Suppressor macrophage treated with lipopolysaccharide for 4 hours (primary cell): ENCODE data around the gene PMEPA1.
A peak's percentile ranks its signal among the peaks of the same experiment; 100 is the strongest.

Experiments used
- DNase-seq: peaks from one replicate; pipeline ENCODE4 v3.0.0-alpha.2; 2020

The PMEPA1 gene

DNA sequence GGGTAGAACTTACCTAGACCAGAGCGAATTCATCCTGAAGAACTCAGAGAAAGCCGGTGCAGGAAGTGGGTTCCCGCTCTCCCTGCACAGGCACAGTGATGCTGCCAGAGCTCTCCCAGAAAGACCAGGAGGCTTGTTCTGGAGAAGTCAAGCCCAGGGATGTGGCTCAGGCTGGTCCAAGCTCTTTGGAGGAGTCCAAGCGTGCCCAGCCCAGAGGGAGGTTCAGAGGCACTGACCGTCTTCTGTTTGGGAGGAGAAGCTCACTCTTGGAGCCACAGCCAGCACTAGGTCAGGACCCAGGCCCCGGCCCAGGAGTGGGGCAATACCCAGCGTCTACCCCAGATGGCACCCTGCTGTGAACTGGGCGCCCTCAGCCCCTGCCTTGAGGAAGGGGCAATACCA is 1.5 kb upstream of the PMEPA1 start:
- no peak for DNase-seq

DNA sequence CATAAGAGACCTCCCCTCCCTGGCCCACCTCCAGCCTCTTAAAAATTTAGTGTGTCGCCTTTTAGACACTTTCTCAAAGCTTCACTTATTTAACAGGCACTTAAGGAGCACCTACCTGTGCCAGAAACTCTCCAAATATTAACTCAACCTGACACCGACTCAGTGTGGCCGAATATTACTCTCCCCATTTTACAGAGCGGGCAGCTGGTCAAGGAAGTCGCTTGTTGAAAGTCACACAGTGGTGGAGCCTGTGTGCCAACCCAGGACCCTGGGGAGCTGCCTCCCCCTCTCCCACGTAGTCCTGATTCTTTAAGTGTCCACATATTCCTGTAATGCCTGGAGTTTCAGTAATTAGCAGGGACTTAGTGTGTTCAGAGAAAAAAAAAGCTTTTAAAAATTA is 1.0 kb upstream of the PMEPA1 start:
- DNase-seq, result no peak

DNA sequence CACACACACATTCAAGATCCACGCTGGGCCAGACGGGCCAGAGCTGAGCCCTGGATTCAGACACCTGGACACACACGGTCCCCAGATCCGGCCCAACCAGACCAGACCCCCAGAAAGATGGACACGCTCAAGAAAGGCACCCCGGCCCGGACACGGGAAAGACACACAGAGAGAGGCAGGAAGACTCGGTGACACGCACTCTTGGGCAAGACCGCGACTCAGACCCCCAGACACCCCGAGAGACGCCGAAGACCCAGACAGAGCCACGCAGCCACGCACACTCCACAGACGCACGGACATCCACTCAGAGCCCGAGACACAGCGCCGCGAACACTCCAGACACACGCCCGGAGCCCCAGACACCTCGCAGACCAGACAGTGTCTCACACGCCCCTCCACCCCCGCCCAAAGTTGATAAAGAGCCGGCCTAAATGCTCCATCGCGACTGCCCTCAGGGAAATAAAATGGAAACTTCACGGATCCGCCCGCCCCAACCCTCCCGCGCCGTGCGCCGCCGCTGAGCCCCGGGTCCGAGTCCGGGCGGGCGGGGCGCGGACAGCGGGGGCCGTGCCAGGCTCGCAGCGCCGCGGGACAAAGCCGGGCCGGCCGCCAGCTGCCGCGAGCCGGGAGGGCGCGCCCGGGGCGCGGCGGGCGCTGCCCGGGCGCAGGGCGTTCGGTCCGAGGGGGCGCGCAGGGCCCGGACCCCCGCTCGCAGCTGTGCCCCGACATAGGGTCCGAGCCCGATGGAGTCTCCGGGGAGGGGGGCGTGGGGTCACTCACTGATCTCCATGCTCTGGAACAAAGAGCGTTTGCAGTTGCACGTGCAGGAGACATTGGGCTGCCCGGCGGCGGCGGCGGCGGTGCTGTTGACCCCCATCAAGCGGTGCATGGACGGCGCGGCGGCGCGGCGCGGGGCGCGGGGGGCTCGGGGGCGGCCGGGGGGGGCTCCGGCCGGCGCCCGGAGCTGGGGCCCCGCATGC is 831 bp downstream of the PMEPA1 start:
- peak; percentile 15 for DNase-seq

DNA sequence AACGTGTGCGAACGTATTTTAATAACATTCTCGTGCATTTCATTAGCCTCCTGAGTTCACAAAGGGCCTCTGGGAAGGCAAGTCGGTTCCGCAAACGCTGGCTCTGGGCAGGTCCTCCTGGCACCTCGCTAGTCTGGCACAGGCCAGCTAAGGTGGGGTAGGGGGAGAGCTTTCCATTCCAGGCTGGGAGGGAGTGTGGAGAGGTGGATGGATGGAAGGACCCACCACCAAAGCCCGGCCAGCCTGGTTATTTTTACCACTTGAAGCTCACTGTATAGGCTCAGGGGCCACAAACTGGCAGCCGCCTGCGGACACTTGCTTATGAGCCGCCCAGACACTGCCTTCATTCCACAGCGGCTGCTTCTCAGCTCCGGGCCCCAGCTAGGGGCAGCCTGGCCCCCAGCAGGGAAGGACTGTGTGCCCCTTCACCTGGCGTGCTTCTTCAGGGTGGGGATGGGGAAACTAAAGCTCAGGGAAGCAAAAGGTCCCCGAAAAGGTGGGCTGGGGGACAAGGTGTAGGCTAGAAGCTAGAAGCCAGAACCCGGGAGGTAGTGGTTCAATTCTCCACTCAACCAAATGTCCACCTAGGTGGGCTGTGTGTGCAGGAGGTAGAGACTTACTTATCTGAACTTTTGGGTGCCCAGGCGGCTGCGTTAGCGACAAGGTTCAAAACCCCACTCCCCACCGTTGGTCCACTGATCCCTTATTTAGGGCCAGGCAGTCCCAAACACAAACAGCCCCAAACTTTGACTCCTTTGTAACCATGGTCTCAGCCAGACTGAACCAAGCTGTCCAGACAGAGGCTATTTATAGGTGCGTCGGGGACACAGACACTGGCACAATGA is 1.7 kb downstream of the PMEPA1 start:
- no peak for DNase-seq

DNA sequence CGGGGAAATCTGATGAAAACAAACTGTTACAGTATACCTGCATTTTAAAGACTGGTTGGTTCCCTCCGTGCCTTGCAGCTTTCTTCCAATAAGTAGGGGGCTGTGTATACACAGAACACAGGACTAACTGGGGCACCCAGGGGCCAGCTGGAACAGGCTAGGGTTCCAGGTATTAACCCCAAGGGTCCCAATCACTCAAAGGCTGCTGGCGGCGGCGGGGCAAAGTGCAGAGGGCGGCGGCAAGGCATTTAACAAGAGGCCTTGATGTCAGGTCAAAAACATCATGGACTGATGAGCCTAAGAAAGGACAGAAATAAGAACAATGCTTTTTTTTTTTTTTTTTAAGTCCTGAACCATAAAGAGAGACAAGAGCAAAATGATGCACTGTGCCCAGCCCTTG is 2.5 kb downstream of the PMEPA1 start:
- no peak for DNase-seq

DNA sequence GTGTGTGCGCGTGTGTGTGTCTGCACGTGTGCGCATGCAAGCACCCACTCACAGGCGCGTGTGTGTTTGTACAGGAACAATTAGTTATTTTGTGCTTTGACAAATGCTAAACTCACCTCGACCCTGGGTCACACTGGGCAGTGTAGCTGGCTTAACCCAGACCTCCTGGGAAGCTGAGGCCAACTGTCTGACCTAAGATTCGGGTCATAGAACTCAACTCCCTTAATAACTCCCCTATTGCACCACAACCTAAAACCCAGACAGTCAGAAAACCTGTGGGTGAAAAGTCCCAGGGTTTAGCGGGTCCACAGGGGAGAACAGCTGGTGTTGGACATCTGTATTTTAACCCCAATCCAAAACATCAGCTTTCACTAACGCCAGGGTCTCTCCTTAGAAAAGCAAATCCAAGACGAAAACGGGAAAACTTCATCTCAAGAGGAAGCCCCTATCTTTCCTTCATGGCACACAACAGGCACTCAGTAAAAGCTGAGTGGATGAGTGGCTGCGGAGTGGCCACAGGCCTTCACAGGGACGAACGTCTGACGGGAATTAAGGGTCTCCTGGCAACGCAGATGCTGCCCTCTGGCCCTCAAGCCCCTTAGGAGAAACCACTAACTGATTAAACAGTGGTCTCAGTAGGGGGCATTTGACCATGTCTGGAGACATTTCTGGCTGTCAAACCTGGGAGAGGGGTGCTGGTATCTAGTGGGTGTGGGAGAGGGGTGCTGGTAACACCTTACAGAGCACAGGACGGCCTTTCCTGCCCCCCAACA is 4.5 kb downstream of the PMEPA1 start:
- no peak for DNase-seq

DNA sequence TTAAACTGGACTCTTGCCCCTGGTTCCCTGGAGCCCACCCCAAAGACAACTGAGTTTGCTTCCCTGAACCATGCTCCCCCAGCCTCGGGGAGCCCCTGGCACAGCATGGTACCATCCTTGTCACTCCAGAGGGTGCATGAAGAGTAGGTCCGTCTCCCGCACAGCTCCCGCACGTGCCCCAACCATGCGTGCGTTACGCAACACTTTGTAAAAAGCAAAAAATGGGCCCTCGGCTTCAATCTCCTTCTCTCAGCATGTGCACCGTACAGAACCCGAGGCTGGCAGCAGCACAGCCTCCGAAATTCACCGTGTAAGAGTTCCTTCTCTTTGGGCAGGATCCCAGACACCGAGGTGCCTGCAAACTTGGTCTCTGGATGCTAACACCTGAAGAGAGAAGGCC is 5.6 kb downstream of the PMEPA1 start:
- no peak for DNase-seq

DNA sequence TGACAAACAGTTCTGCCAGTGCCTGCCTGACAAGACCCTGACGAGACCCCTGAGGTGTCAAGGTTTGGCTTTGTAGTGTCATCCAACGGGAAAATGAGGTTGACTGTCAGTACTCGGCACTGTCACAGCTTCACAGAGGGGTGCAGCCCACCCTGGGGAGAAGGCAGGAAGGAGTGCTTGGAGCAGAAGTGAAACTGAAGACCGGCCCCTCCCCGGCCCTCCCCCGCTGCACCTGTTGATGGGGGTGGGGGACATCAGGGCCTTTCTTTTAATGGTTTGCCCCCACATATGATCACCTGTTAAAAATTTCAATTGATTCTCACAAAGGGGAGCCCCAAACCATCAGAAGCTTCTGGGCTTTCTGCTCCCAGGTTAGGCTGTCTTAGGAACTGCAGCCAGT is 6.8 kb downstream of the PMEPA1 start:
- no peak for DNase-seq

DNA sequence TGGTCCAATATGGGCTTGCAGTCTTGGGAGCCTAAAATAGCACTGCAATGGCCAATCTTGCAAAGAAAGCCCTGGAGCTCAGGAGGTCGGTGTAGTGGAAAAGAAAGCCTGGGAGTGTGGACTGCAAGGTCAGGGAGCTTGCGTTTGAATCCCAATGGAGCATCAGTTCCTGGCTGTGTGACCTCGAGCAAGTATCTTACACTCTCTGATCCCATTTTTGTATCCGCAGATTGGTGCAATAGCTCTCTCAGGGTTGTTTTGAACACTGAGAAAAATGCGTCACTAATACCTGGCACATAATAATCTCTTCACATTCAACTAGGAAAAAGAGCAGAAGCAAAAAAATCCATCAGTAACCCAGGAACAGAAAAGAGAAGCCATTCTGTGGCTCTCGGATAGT is 7.3 kb downstream of the PMEPA1 start:
- no peak for DNase-seq

DNA sequence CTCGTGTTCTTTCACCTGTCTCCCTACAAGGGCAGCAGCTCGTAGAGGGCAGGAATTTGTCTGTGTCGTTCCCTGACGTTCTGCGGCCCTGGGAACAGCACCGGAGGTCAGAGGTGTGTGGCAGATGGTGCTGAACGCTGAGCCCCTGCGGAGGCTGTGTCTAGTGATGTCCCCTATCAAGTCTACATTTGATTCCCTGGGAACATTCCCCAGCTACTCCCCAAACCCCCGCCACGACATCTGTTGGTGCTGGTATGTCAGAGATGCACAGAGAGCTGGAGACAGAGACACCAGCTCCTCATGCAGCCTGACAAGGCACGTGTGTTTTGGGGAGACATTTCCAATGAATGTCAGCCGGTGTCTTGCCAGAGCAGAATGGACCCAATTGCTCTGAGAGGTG is 7.7 kb downstream of the PMEPA1 start:
- no peak for DNase-seq

DNA sequence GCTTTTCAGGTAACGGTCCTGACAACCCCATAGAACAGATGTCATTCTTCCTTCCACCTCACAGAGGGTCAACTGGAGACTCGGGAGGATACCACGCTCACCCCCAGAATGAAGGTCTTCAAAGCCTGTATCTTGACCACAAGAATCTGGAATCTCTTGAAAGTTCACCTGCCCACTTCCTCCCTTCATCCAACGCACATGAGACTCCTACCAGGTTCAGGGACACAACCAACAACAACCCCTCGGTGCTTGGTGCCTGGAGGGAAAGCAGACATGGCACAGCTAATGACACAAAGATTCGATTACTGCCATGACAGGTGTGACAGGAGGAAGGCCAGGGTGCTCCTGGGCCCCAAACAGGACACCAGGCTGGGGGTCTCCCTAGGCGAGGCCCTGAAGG is 8.2 kb downstream of the PMEPA1 start:
- no peak for DNase-seq

DNA sequence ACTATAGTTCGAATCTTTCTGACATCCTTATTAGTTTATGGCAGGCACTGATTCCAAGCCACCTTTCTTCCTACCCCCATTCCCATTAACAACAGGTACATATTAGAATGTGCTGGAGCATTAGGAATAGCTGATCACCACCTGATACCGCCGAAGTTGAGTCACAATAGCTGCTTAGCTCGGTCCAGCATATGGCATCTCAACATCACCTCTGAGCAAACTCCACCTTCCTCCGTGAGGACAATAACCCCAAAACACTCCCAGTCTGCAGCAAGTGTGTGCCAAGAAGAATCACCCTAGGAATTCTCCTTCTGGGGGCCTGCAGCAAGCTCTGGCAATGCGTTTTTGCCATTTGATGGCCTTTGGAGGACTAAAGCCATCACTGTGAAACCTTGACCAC is 8.7 kb downstream of the PMEPA1 start:
- DNase-seq, result no peak

DNA sequence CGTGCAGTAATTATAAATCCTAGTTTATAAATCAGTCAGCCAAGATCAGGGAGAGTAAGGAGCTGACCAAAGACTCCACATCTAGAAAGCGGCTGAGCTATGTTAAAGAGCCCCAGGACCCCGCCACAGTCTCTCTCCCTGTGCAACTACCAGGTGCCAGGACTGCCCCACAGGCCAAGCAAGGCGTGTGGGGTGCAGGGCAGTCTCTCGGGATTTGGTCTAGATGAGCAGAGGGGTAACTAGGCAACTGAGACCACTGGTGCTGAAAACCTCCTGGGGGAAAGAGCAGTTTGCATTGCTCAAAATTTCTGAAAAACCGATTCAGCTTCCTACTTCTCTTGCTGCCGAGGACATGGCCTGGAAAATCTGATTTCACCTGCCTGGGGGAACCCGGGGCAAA is 10.4 kb downstream of the PMEPA1 start:
- DNase-seq, result no peak

DNA sequence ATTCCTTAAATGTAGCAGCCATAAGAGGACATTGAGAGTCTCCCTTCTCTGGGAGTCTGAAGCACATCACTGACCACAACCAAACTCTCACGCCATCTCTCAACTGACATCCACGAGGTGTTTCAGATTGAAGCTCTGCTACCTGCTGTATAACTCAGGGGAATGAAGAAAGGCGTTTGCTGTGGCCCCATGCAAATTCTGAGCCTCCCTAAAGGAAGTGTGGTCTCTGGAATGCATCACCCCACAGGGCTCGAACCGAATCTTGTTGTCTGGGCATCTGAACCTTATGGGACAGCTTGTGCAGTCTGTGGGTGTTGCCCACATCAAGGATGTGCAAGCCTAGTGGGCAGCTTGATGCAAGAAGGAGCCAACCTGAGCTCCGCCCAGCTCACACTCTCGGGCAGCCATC is 10.9 kb downstream of the PMEPA1 start:
- DNase-seq, result no peak

DNA sequence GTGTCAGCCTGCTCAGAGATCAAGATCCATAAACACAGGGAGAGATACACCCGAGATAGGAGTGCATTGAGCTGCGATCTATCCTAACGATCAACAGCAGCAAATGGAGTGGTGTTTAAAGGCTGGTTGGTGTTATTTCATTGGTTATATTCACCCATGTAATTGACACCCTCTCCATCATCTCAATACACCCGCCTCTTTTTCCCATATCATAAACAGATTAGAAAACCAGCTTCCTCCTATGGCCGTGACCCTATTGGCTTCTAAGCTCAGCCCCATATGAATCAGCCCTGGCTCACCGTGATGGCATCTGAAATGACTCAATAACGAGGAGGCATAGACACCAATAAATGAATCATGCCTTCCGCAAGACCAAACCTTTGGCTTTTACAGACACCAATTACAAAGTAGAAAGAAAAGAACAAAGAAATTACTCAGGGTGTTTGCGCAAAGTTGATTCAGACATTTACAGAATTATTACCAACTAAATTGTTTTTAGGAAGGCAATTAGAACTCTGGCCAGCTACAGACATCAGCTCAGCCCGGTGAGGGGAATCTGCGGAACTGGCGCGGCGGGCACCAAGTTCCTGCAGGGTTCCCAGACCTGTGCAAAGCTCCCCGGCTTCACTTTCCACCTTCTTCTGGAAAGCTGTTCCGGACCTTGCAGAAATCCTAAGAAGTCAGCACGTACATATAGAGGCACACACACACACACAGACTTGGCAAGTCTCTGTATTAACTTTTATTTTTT is 11.5 kb downstream of the PMEPA1 start:
- peak; percentile 93 for DNase-seq

DNA sequence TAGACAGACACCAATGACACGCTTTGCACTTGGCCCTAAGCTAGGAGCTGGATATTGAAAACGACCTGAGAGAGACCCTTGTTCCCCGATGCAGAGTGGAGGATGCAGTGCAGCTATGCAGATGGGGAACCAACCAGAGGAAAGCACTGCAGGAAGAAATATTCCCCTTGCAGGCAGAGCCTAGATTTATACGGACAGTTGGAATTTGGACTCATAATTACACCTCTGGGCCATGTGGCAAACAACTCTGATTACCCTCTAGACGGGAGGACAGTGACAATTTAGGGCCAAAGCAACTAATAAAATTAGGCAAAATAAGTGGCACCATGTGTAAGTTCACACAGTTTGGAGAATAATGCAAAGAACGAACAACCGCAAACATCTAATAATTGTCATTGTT is 12.3 kb downstream of the PMEPA1 start:
- DNase-seq, result no peak

DNA sequence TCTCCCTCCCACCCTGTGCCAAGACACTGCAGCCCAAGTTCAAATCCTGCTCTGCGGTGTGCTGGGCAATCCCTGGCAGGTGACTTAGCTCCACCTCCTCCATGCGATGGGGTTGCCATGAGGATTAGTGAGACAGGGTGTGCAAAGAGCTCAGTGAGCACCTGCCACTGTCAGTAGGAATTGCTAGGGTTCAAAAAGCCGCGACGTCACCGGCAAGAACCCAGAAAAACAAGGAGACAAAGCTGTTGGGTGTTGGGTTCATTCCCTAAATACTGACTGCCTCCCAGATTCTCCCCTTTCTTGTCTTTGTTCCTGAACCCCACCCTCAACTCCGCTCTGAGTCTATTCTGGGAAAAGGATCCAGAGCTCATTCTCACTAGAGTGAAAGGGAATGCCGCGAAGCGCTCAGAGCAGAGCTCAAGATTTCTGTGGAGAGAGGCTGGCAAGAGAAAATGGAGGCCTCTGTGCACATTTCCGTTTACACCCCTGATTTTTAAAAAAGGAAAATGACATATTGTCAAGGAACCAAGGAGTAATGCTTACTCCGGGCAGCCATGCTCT is 13.3 kb downstream of the PMEPA1 start:
- DNase-seq, result no peak

DNA sequence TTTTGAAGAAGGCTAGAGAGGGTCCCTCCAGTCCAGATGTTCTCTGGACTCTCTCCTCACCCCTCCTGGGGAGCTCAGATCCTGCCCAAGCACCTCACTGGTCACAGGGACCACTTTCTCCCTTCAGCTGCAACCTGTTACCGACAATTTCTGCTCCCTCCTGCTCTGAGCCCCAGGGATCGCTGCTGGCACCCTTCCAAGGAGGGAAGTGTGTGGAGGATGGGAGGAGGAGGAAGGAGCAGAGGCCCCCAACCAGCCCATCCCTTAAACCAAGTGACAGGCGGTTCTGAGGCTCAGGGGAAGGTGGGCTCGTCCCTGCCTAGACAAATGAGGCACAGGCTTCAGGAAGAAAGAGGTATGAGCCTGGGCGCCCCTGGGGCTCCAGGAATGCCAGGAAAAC is 13.9 kb downstream of the PMEPA1 start:
- DNase-seq, result no peak

DNA sequence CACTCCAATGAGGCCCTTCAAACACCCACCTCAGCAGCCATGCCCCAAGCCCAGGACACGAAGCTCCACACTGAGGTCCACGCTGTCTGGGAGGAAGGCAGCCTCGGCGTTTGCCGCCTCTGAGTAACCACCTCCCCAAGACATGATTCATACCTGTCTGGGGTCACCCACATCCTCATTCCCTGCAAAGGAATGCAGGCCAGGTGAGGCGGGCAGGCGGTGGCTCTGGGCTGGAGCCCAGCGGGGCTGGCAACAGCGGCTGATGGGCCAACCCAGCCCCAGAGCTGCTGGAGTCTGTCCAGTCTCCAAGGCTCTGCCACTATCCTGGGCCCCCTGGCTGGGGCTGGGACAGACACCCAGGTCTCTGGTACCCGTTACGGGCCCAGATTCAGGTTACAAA is 14.8 kb downstream of the PMEPA1 start:
- no peak for DNase-seq

DNA sequence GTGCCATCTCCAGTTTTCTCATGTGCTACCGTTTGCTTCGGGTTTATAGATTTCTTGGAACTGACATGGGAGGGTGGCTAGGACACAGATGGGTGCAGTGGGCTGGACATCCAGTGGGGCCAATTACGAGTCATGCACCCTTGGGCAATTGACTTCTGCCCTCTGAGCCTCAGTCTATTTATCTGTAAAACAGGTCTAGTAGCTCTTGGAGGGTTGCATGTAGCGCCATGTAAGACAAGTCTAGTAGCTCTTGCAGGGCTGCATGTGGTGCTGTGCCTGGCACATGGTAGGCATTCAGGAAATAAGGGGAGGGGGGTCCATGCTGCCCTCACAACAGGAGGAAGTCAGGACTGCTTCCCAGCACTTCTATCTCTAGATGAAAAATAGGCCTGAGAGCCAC is 15.3 kb downstream of the PMEPA1 start:
- DNase-seq, result no peak

DNA sequence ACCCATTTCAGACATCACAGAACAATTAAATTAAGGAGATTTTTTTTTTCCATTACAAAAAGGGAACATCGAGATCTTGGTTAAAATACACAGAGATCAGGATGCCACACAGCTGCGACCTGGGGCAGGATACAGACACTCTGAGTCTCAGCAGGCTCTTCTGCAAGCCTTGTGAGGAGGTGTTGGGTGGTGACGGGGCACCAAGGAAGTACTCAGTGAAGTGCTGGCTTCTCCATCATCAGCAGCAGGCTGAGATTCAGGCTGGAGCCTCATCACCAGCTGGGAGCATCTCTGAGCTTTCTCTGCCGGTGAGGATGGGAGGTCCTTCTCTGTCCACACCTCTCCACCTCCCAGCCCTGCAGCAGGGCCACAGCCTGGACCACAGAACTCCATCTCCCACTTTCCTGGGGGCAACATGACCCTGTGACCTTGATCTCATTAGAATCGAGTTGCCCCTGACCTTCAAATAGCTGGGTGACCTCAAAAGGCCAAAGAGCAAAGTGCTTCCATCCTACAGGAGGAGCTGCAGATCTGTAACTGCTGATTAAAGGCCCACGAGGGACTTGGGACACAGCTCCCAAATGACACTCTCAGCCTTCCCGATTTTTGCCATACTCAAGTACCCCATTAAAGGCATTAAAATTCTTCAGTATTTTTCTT is 16.0 kb downstream of the PMEPA1 start:
- DNase-seq, result no peak
